K562 (cell line): ENCODE data around the gene CCDC92. TPM values are rescaled to one million over a fixed set of nuclear protein-coding genes. Genes with fewer than 3 reads are reported as not detected.

Experiments
- ATAC-seq: fragments of 200-7000 bp; cut with Tn5 transposase; 3 replicates; pipeline ENCODE4 v1.9.1; 2020; ENCODE audit warnings: moderate library complexity
- BruUV-seq: library from RNA; stranded (reverse); fragments of 400-500 nt; replicated peaks from 2 replicates; lab custom pipeline; 2021; lab: Mats Ljungman, UMichigan
- CTCF ChIA-PET: fragments of 300-600 bp; formaldehyde crosslinking; extraction: SDS; loops from one replicate; lab custom pipeline; 2021; ENCODE audit warnings: low intra/inter-chr PET ratio; lab: Yijun Ruan, JAX
- POLR2A ChIA-PET: fragments of 300-600, 350-650 bp; sonication (Branson Sonifier 250); formaldehyde crosslinking; extraction: SDS; loops from one replicate; lab custom pipeline; 2021; ENCODE audit warnings: antibody characterized with exemption, inconsistent platforms; lab: Yijun Ruan, JAX
- DNase-seq, 4 experiments: peaks; one replicate each; pipeline versions ENCODE4 v3.0.0 to v3.0.0-alpha.2; 2011 to 2018; ENCODE audit warnings: low spot score in 3 of 4, mixed read lengths in 3 of 4; ENCODE audit errors: extremely low read depth in 1 of 4
- FAIRE-seq: peaks from 2 replicates; lab custom pipeline; 2011; peaks lifted over from hg19 to GRCh38; lab: Jason Lieb, UNC
- H2AFZ ChIP-seq: 2 replicates; pipeline ENCODE4 v1.6.0; 2011; ENCODE audit warnings: low read depth, low read length, control low read depth, inconsistent platforms
- H3K27ac ChIP-seq: fragments of 200-600 bp; 3 replicates; pipeline ENCODE4 v1.8.0; 2011; ENCODE audit warnings: low read depth, mild to moderate bottlenecking, control low read depth, inconsistent platforms, low read length, moderate library complexity, mixed read lengths; ENCODE audit errors: extremely low read depth
- H3K27me3 ChIP-seq, 2 experiments: fragments of 300-600 bp in 1 of 2; 2 replicates in 1 of 2; 3 replicates in 1 of 2; pipeline versions ENCODE4 v1.6.0 to v1.8.0; 2011; ENCODE audit warnings: inconsistent platforms in 2 of 2, low read length in 2 of 2, mild to moderate bottlenecking in 1 of 2, mixed read lengths in 1 of 2, moderate library complexity in 1 of 2; ENCODE audit not compliant: control insufficient read depth in 2 of 2, insufficient read depth in 2 of 2
- H3K36me3 ChIP-seq: fragments of 300-600 bp; 3 replicates; pipeline ENCODE4 v1.8.0; 2011; ENCODE audit warnings: mild to moderate bottlenecking, low read length, inconsistent platforms; ENCODE audit not compliant: control insufficient read depth, insufficient read depth
- H3K4me1 ChIP-seq, 2 experiments: fragments of 200-600 bp in 1 of 2; replicated peaks in 1 of 2; 2 replicates in 1 of 2; 3 replicates in 1 of 2; pipeline versions ENCODE4 v1.5.1 to v1.8.0; 2011; ENCODE audit warnings: inconsistent platforms in 2 of 2, low read length in 2 of 2, mild to moderate bottlenecking in 1 of 2, mixed read lengths in 1 of 2, moderate library complexity in 1 of 2; ENCODE audit not compliant: control insufficient read depth in 2 of 2, insufficient read depth in 2 of 2
- H3K4me2 ChIP-seq: 2 replicates; pipeline ENCODE4 v1.6.1; 2011; ENCODE audit warnings: low read length, control low read depth, inconsistent platforms, mixed read lengths; ENCODE audit not compliant: insufficient read depth
- H3K4me3 ChIP-seq: fragments of 200-600 bp; sonication (generic), shearing (Covaris generic); 2 replicates; pipeline ENCODE4 v1.5.1; 2016; ENCODE audit warnings: control low read depth, inconsistent platforms
- H3K79me2 ChIP-seq: fragments of 200-600 bp; 3 replicates; pipeline ENCODE4 v1.8.0; 2011; ENCODE audit warnings: low read length, inconsistent platforms; ENCODE audit not compliant: control insufficient read depth, insufficient read depth
- H3K9ac ChIP-seq, 2 experiments: 2 replicates each; pipeline versions ENCODE4 v1.6.0 to v1.6.1; 2011; ENCODE audit warnings: low read depth in 2 of 2, low read length in 2 of 2, control low read depth in 1 of 2, inconsistent platforms in 1 of 2, mild to moderate bottlenecking in 1 of 2, mixed read lengths in 1 of 2; ENCODE audit not compliant: insufficient read depth in 1 of 2
- H3K9me1 ChIP-seq: one replicate; pipeline ENCODE4 v1.6.0; 2011; ENCODE audit warnings: inconsistent platforms, mild to moderate bottlenecking, low read length, moderate library complexity; ENCODE audit not compliant: control insufficient read depth, insufficient read depth
- H3K9me3 ChIP-seq: replicated peaks from 2 replicates; pipeline ENCODE4 v1.5.1; 2011; ENCODE audit warnings: low read depth, low read length, inconsistent platforms; ENCODE audit not compliant: control insufficient read depth, insufficient read depth
- H4K20me1 ChIP-seq: replicated peaks from 2 replicates; pipeline ENCODE4 v1.6.1; 2011; ENCODE audit warnings: low read length, inconsistent platforms, mixed read lengths; ENCODE audit not compliant: control insufficient read depth, insufficient read depth
- ESRRA ChIP-seq: fragments of 450-650 bp; IDR thresholded peaks from 2 replicates; pipeline ENCODE4 v1.6.1; 2014; ENCODE audit warnings: low read depth, mild to moderate bottlenecking, moderate library complexity, borderline replicate concordance
- HDAC1 ChIP-seq, 2 experiments: fragments of 450-650 bp; IDR thresholded peaks; 2 replicates each; pipeline ENCODE4 v1.6.1; 2016 to 2017; ENCODE audit warnings: inconsistent platforms in 1 of 2, mild to moderate bottlenecking in 1 of 2, moderate library complexity in 1 of 2
- POLR2A ChIP-seq: fragments of 450-650 bp; conservative IDR thresholded peaks from 2 replicates; pipeline ENCODE4 v1.6.1; 2016
- RBM15 ChIP-seq: fragments of 200-400 bp; formaldehyde crosslinking; IDR thresholded peaks from 2 replicates; pipeline ENCODE4 v1.6.1; 2018; ENCODE audit warnings: mild to moderate bottlenecking, low read length, moderate library complexity; ENCODE audit not compliant: insufficient read depth
- SRF ChIP-seq, 2 experiments: fragments of 250-450, 450-650 bp in 1 of 2; sonication (Bioruptor Pico) in 1 of 2; sonication (generic) in 1 of 2; formaldehyde crosslinking; IDR thresholded peaks; 2 replicates each; pipeline versions ENCODE4 v1.5.0 to v1.5.1; 2020 to 2022; ENCODE audit warnings: mild to moderate bottlenecking in 1 of 2, missing genetic modification reagents in 1 of 2
- ZKSCAN8 ChIP-seq: fragments of 200-800 bp; sonication (Bioruptor generic); IDR thresholded peaks from 2 replicates; pipeline ENCODE4 v1.6.1; 2016; ENCODE audit warnings: missing genetic modification characterization, missing compliant biosample characterization
- ZNF668 ChIP-seq: fragments of 250-450 bp; sonication (Bioruptor Pico); IDR thresholded peaks from 2 replicates; pipeline ENCODE4 v1.8.0; 2022; ENCODE audit warnings: mild to moderate bottlenecking, inconsistent platforms
- WGBS: fragments of 100-300 bp; shearing (Covaris generic); methylation state at CpG from one replicate; pipeline ENCODE4 v1.1.6; 2016; ENCODE audit warnings: low coverage, mixed read lengths; ENCODE audit not compliant: insufficient coverage; ENCODE audit errors: missing lambda C conversion rate; 5-methylcytosine and 5-hydroxymethylcytosine counted together
- in situ Hi-C: fragments of 300-500 bp; cut with MboI; formaldehyde crosslinking; loops from 4 replicates; pipeline ENCODE4 v1.15.0; 2018; ENCODE audit warnings: inconsistent platforms, mixed read lengths
- intact Hi-C: fragments of 100-400 bp; cut with micrococcal nuclease; formaldehyde crosslinking; loops from 2 replicates; pipeline ENCODE4 v1.14.2; 2022
- polyA plus RNA-seq, 8 experiments: library from polyadenylated mRNA; depleted of rRNA in 4 of 8; stranded (reverse) in 5 of 8; unstranded in 3 of 8; fragments of >200 nt; fragmentation: Nextera tagmentation in 2 of 8; fragmentation: Illumina TruSeq in 1 of 8; extraction: Ambion mirVana in 2 of 8; extraction: Trizol in 1 of 8; gene quantifications; 2 replicates each; pipeline versions ENCODE4 v1.2.1 to v1.2.3, GENCODE V29; 2011 to 2014; ENCODE audit warnings: inconsistent platforms in 1 of 8, missing spikeins in 1 of 8
- total RNA-seq, 7 experiments: library from RNA; depleted of rRNA in 6 of 7; stranded (reverse); fragments of >200 nt in 6 of 7; fragmentation: Illumina TruSeq in 2 of 7; extraction: Trizol in 2 of 7; gene quantifications; 2 replicates each; pipeline versions ENCODE4 v1.2.1 to v1.2.3, GENCODE V29; 2011 to 2021; ENCODE audit warnings: low replicate concordance in 1 of 7
- TF ChIP-seq, protein P1 (sequence below): sonication (generic); formaldehyde crosslinking; IDR thresholded peaks from 2 replicates; pipeline ENCODE4 v1.8.0; 2022; ENCODE audit warnings: mild to moderate bottlenecking, low read depth, missing genetic modification reagents

CCDC92 gene
- total and polyA plus RNA-seq, 9 of the 15 experiments (the other 6 are each of a cell fraction or from before 2014, with no cell fraction given): 0.27 to 5.9 (median 2.1) TPM

GRCh38 chr12:124009781-124010180, 37.1 kb upstream of the CCDC92 start:
- CTCF ChIA-PET: no interaction called here
- in situ Hi-C loops: no loop called here

GRCh38 chr12:124008595-124008994, 36.0 kb upstream of the CCDC92 start:
- TF ChIP-seq RBM15: no peak
- TF ChIP-seq, protein P1, sequence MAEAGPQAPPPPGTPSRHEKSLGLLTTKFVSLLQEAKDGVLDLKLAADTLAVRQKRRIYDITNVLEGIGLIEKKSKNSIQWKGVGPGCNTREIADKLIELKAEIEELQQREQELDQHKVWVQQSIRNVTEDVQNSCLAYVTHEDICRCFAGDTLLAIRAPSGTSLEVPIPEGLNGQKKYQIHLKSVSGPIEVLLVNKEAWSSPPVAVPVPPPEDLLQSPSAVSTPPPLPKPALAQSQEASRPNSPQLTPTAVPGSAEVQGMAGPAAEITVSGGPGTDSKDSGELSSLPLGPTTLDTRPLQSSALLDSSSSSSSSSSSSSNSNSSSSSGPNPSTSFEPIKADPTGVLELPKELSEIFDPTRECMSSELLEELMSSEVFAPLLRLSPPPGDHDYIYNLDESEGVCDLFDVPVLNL (CRISPR knock-in tag): no peak
- no peak for TF ChIP-seq SRF (CRISPR knock-in tag; IDR thresholded peaks at IDR 0.05)
- no peak for TF ChIP-seq ZKSCAN8 (CRISPR knock-in tag)
- no peak for TF ChIP-seq ESRRA
- TF ChIP-seq HDAC1 (IDR thresholded peaks at IDR 0.05): no peak
- TF ChIP-seq POLR2A: no peak
- Histone ChIP-seq H3K9me1 (no peaks in the 10 kb centered on the region), H3K4me2 (no peak overlapping the region), H3K4me1 (peaks cover 7 to 16% of the 10 kb centered on the region in 2 experiments; a peak in 4 of 5 replicates), H3K9me3 (no peaks in the 10 kb centered on the region), H2AFZ (no peak overlapping the region), H3K27ac (no peak overlapping the region), H3K4me3 (no peak overlapping the region), H3K36me3 (peaks cover 58% of the 10 kb centered on the region), H3K79me2 (no peaks in the 10 kb centered on the region; the same call in 2 of the 3 replicates), H3K9ac (no peak overlapping the region), H3K27me3 (no peaks in the 10 kb centered on the region), H4K20me1 (peaks cover 12% of the 10 kb centered on the region)
- in situ Hi-C loops: no loop called here
- intact Hi-C loops: no loop called here
- no TSS peak for BruUV-seq
- CTCF ChIA-PET: no interaction called here
- FAIRE-seq (no peak), ATAC-seq (no peak), DNase-seq (no peak)
- WGBS: 86% methylated on average over 3 of the region's 3 CpGs
- POLR2A ChIA-PET: no interaction called here

More at GRCh38 chr12:124009781-124010180, 37.1 kb upstream of the CCDC92 start:
- no TSS peak for BruUV-seq
- Histone ChIP-seq H3K9me1 (no peaks in the 10 kb centered on the region), H3K9ac (no peak overlapping the region), H2AFZ (no peak overlapping the region), H4K20me1 (peaks cover 12% of the 10 kb centered on the region), H3K27me3 (no peaks in the 10 kb centered on the region), H3K36me3 (peaks cover 48% of the 10 kb centered on the region), H3K4me3 (no peak overlapping the region), H3K27ac (no peak overlapping the region), H3K4me2 (no peak overlapping the region), H3K79me2 (no peaks in the 10 kb centered on the region; the same call in 2 of the 3 replicates), H3K9me3 (no peaks in the 10 kb centered on the region), H3K4me1 (peaks cover 7 to 16% of the 10 kb centered on the region in 2 experiments; a peak in 4 of 5 replicates)
- POLR2A ChIA-PET: no interaction called here
- ATAC-seq: no peak
- DNase-seq: no peak
- no peak for TF ChIP-seq ZNF668 (CRISPR knock-in tag)
- intact Hi-C loops: no loop called here
- no peak for FAIRE-seq
- WGBS: 90% methylated on average over 6 of the region's 6 CpGs
